Measurements from ENCODE around the gene COL5A2. TPM values are rescaled to one million over a fixed set of nuclear protein-coding genes. Genes with fewer than 3 reads are reported as not detected.

The COL5A2 gene
- total RNA-seq, 1 donor from 2014 or later: 26.3 TPM

DNA sequence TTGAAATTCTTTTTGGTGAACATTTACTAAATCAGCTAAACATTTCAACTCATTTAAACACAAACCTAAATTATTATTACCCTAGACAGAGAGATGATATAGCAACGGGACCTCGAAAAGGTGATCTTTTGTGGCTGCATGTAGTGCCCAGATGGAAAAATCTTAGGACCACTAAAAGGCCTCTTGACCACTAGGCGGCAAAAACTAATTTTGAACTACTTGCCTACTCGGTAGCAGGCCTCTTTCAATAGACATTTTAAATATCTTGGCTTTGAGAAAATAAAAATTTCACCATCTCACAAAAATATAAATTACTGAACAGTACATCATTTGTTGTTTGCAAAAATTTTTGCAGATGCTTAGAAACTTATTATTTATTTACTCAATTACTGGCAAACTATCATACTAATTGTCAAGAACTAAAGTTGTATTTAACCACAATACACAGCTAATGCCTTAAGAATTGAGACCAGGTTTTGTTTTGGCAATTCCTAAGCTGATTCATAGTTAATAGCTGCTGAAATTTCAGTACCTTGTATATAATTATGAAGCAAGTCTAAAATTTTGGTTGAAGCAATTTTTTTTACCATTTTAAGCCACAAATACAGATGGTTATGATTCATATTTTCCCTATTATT, 196.0 kb downstream of the COL5A2 start:
- H3K36me3 ChIP-seq: no peaks in the 10 kb centered on the region
- TF ChIP-seq CTCF (IDR thresholded peaks at IDR 0.05): no peak
- no peaks in the 10 kb centered on the region for H3K27me3 ChIP-seq (ENCODE audit: low read depth)
- no peak for ATAC-seq
- no peak overlapping the region for H3K4me3 ChIP-seq
- no peak for DNase-seq
- intact Hi-C loops (cut with DNase I): no loop called here
- no peak overlapping the region for H3K27ac ChIP-seq
- H3K9me3 ChIP-seq: no peaks in the 10 kb centered on the region
- no peaks in the 10 kb centered on the region for H3K4me1 ChIP-seq

Small RNA genes within 50 kb of the gene (microRNA-seq; reads per million reads assigned to microRNA genes)
- gene MIR3129 (ENCODE audit: borderline number of aligned reads): not detected
- gene MIR3606 (ENCODE audit: borderline number of aligned reads): not detected

Other genes starting within 250 kb of the COL5A2 start
- 187 TPM for gene COL3A1, start 205.4 kb downstream of the COL5A2 start, total RNA-seq

Data from lower lobe of right lung (tissue), 2 donors.